HUES64 (cell line): Measurements from ENCODE around the gene TBC1D14.

Experiments used
- H3K27ac ChIP-seq: 2 replicates; pipeline ENCODE4 v1.7.0; 2013; ENCODE audit warnings: low read depth, low read length, inconsistent platforms
- H3K27me3 ChIP-seq: 2 replicates; pipeline ENCODE4 v1.6.1; 2013; ENCODE audit warnings: mild to moderate bottlenecking, low read length; ENCODE audit not compliant: insufficient read depth
- H3K36me3 ChIP-seq: 2 replicates; pipeline ENCODE4 v1.6.1; 2013; ENCODE audit warnings: mild to moderate bottlenecking, low read length; ENCODE audit not compliant: insufficient read depth
- H3K4me1 ChIP-seq: 2 replicates; pipeline ENCODE4 v1.6.1; 2013; ENCODE audit warnings: mild to moderate bottlenecking, low read length, moderate library complexity; ENCODE audit not compliant: insufficient read depth
- H3K4me3 ChIP-seq: 2 replicates; pipeline ENCODE4 v1.5.1; 2013; ENCODE audit warnings: mild to moderate bottlenecking, low read length, moderate library complexity
- H3K9ac ChIP-seq: 2 replicates; pipeline ENCODE4 v1.6.1; 2013; ENCODE audit warnings: mild to moderate bottlenecking, low read depth, low read length
- H3K9me3 ChIP-seq: 2 replicates; pipeline ENCODE4 v1.6.1; 2013; ENCODE audit warnings: low read depth, low read length; ENCODE audit not compliant: insufficient read depth
- WGBS: fragments of 150-250, 120-280 bp; methylation state at CpG from one replicate; pipeline ENCODE4 v1.1.7; 2013; ENCODE audit warnings: missing lambda C conversion rate; 5-methylcytosine and 5-hydroxymethylcytosine counted together

TBC1D14 gene

DNA sequence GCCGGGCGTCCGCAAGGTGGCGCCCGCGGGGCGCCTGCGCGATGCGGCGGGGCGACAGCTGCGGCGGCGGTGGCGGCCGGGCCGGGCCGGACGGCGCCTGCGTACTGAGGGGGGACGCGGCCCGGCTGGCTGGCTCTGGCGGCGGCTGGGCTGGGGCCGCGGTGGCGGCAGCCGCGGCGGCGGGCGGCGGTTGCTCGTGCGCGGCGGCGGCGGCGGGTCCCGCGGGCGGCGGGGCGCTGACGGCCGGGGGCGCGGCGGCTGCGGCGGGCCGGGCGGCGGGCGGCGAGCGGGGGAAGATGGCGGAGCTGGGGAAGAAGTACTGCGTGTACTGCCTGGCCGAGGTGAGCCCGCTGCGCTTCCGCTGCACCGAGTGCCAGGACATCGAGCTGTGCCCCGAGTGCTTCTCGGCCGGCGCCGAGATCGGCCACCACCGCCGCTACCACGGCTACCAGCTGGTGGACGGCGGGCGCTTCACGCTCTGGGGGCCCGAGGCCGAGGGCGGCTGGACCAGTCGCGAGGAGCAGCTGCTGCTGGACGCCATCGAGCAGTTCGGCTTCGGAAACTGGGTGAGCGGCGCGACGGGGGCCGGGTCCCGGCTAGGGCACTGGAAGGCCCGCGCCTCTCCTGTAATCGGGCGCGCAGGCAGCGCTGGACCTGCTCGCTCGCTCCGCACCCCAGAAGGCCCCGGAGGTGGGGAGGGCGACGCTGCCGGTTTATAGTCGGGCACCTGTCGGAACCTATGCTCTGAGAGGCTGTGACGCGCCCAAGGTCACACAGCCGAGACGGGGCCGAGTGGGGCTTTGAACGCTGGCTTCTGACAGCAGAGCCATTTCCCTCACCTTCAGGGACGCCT lies 133.9 kb downstream of the TBC1D14 start, which contains the start of gene TADA2B:
TSS of gene TADA2B (plus strand) at position 89 of the 853 bp plus-strand sequence. CDS start at position 297, 208 bp downstream.
- H3K27me3 ChIP-seq, result peaks cover 32% of the 10 kb centered on the region
- H3K4me3 ChIP-seq, result peak within 1 kb of the TSS; percentile 99
- under 1% methylated on average over 119 of the region's 119 CpGs for WGBS
- H3K9me3 ChIP-seq, result no peaks in the 10 kb centered on the region
- H3K36me3 ChIP-seq, result no peaks in the 10 kb centered on the region
- peak within 1 kb of the TSS; percentile 88 for H3K9ac ChIP-seq
- 0 out of 2 replicates have a peak within 1 kb of the TSS, but pooled peaks have one; percentile 52 for H3K27ac ChIP-seq
- no peaks in the 10 kb centered on the region for H3K4me1 ChIP-seq

DNA sequence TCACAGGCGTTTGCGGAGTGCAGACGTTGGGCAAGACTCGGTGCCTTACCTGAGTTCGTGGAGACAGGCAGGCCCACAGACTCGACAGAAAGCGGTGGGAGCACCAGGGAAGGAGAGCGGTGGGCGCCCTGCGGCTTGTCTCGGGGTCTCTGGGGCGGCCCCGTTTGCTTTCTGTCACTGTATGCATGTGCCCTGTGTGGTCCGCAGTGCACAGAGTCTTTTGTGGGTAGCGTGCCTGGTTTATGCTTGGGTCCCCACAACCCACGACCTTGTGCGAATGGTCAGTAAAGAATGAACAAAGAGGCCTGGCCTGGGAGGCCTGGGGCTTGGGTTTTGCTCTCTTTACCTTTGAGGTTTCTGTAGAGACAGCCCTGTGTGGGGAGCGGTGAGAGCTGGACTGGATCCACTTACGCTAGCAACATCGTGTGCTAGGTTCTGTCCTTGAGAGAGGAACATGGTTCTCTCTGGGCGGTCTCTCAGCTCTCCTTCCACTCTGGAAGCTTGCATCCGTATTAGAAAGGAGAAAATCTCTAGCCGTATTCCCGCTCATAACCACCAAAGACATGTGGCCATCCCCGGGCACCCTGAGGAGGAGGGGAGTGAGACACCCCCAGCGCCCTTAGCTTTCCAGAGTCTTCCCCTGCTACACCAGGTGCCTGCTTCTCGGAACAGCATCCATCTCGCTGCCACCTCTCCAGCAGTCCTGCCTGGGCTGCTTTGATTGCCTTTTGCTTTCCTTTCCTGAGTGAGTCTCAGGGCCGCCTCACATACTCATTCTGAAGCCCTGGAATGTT lies 134.7 kb downstream of the TBC1D14 start:
- Histone ChIP-seq H3K9ac (peak overlapping the region; percentile 88), H3K27ac (no peak overlapping the region), H3K27me3 (peaks cover 32% of the 10 kb centered on the region), H3K9me3 (no peaks in the 10 kb centered on the region), H3K4me1 (no peaks in the 10 kb centered on the region), H3K4me3 (peak overlapping the region; percentile 99), H3K36me3 (no peaks in the 10 kb centered on the region)
- WGBS, result 38% methylated on average over 28 of the region's 29 CpGs

DNA sequence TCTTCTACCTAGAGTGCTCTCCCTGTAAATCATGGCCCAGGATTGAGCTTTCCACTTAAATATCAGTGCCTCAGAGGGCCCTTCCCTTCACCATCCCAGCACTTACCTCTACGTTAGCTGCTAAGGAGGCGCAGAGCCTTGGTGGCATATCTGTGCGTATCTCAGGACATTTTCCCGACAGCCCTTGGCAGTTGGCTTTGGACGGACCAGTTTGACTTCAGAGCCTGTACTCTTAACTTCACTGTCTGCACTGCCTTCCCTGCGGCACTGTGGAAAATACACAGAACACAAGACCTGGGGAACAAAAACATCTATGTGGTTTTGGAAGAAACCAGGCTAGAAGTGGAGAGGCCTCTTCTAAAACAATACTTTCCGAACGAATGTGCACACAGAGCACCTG lies 135.9 kb downstream of the TBC1D14 start:
- WGBS, result 94% methylated on average over 8 of the region's 8 CpGs
- Histone ChIP-seq H3K4me1 (no peaks in the 10 kb centered on the region), H3K9ac (no peak overlapping the region), H3K36me3 (no peaks in the 10 kb centered on the region), H3K27ac (no peak overlapping the region), H3K27me3 (peaks cover 28% of the 10 kb centered on the region), H3K9me3 (no peaks in the 10 kb centered on the region), H3K4me3 (no peak overlapping the region)

DNA sequence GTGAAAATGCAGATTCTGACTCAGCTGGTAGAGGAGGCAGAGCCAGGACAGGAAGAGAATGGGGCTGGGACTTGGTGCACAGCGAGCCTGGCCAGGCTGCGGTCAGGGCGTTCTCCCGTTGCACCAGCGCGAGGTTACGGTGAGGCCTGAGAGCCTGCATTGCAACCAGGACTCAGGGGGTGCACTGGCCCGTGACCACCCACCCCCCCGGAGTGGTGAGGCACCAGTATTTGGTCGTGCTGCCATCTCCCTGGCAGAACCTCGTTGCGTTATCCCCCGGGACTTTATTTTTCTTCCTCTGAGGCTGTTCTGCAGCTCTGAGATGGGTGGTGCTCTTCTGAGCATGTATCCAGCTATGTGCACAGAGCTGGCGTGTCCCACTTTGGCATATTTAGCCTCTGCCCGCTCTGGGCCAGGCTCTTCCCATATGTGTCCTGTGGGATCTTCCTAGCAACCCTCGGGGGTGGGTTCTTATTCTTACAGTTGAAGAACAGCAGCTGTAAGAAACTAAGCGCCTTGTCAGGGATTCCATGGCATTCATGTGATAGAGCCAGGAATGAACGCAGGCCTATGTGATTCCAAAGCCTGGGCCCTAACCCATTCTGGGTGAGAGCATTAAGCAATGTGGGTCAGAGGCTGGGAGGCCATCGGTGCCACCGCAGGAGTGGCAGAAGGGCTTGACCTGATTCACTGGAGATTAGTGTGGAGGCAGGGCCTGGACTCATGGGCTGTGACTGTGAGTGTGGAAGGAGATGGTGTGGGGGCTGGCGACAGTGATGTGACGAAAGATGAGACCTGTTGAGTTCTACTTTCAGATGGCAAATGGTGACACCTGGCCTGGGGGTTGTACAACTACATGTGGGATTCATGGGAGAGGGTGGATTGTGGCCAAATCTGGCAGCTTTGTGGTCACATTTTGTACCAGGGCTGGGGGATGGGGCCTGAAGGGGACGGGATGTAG lies 136.6 kb downstream of the TBC1D14 start:
- H3K4me3 ChIP-seq, result no peak overlapping the region
- 94% methylated on average over 23 of the region's 23 CpGs for WGBS
- H3K9ac ChIP-seq, result no peak overlapping the region
- H3K9me3 ChIP-seq, result no peaks in the 10 kb centered on the region
- peaks cover 21% of the 10 kb centered on the region for H3K27me3 ChIP-seq
- no peak overlapping the region for H3K27ac ChIP-seq
- no peaks in the 10 kb centered on the region for H3K36me3 ChIP-seq
- H3K4me1 ChIP-seq, result no peaks in the 10 kb centered on the region

DNA sequence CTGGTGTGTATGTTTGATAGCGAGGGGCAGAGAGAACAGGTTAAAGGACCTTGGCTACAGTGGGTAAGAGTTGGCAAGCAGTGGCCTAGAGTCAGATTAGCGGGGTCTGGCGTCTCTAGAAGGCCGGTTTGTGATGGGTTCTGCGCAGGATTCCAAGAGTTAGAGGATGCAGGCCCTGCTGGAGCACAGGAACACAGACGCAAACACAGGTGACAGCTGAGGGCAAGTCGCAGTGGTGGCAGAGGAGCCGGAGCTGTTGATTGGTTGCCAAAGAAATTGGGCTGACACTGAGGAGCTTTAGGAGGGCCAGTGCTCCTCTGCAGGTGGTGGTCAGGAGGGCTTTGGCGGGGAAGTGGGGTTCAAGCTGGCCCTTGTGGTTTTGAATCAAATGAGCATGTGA lies 137.3 kb downstream of the TBC1D14 start:
- WGBS, result 90% methylated on average over 9 of the region's 9 CpGs
- Histone ChIP-seq H3K9me3 (no peaks in the 10 kb centered on the region), H3K36me3 (no peaks in the 10 kb centered on the region), H3K27me3 (peaks cover 14% of the 10 kb centered on the region), H3K4me3 (no peak overlapping the region), H3K27ac (no peak overlapping the region), H3K4me1 (no peaks in the 10 kb centered on the region), H3K9ac (no peak overlapping the region)

DNA sequence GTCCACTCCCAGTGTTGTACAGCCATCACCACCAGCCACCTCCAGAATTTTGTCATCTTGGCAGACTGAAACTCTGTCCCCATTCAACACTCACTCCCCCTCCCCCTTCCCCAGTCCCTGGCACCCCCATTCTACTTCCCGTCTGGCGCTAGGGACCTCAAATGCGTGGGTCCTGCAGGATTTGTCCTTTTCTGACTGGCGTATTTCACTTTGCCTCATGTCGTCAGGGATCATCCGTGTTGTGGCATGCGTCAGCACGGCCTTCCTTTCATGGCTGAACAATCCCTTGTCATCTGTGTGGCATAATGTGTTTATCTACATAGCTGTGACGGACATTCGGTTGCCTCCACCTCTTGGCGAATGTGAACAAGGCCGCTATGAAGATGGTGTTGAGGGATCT lies 139.0 kb downstream of the TBC1D14 start:
- WGBS, result 94% methylated on average over 12 of the region's 12 CpGs
- H3K4me1 ChIP-seq, result no peaks in the 10 kb centered on the region
- H3K27me3 ChIP-seq, result peaks cover 9% of the 10 kb centered on the region
- no peaks in the 10 kb centered on the region for H3K9me3 ChIP-seq
- no peak overlapping the region for H3K9ac ChIP-seq
- no peak overlapping the region for H3K27ac ChIP-seq
- H3K36me3 ChIP-seq, result no peaks in the 10 kb centered on the region
- no peak overlapping the region for H3K4me3 ChIP-seq

DNA sequence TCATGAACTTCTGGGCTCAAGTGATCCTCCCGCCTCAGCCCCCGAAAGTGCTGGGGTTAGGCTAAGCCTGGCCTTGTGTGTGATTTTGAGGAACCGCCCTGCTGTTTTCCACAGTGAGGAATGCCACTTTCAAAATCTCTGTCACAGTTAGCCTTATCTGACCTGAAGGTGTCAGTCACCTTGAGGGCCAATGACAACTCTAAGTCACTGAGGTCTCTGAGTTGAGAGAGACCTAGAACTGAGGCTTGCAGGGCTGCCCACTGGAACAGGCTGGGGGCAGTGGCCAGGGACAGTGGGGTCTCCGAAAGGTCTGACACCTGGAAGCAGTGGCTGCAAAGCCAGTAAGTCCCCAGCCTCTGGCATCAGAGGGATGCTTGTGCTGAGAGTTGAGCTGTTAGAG lies 139.7 kb downstream of the TBC1D14 start:
- no peak overlapping the region; the same call in 1 of the 2 replicates for H3K9ac ChIP-seq
- peaks cover 4% of the 10 kb centered on the region; the same call in 1 of the 2 replicates for H3K36me3 ChIP-seq
- no peaks in the 10 kb centered on the region for H3K4me1 ChIP-seq
- H3K27me3 ChIP-seq, result peaks cover 3% of the 10 kb centered on the region
- 98% methylated on average over 4 of the region's 4 CpGs for WGBS
- H3K9me3 ChIP-seq, result no peaks in the 10 kb centered on the region
- no peak overlapping the region for H3K27ac ChIP-seq
- H3K4me3 ChIP-seq, result no peak overlapping the region

DNA sequence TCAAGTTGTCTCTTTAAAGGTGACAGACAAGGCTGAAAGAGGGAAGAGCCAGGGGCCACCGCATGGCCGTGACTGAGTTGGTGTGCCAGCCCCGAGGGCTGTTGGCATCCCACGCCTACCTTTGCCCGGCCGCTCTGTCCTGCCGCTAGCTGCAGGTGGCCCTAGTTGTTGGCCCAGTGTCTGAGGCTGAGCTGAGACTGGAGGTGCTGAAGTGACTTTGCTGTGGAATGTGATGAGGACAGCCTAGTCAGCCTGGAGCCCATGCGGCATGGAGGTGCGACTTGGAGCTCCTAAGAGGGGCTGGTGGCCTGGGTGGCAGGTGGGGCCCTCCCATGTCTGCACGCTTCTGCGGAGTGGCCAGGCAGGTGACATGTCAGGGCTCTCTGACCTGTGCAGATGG lies 140.1 kb downstream of the TBC1D14 start:
- Histone ChIP-seq H3K27ac (no peak overlapping the region), H3K9ac (no peak overlapping the region; the same call in 1 of the 2 replicates), H3K27me3 (no peaks in the 10 kb centered on the region), H3K9me3 (no peaks in the 10 kb centered on the region), H3K4me3 (no peak overlapping the region), H3K36me3 (peaks cover 8% of the 10 kb centered on the region; the same call in 1 of the 2 replicates), H3K4me1 (no peaks in the 10 kb centered on the region)
- 95% methylated on average over 11 of the region's 11 CpGs for WGBS

DNA sequence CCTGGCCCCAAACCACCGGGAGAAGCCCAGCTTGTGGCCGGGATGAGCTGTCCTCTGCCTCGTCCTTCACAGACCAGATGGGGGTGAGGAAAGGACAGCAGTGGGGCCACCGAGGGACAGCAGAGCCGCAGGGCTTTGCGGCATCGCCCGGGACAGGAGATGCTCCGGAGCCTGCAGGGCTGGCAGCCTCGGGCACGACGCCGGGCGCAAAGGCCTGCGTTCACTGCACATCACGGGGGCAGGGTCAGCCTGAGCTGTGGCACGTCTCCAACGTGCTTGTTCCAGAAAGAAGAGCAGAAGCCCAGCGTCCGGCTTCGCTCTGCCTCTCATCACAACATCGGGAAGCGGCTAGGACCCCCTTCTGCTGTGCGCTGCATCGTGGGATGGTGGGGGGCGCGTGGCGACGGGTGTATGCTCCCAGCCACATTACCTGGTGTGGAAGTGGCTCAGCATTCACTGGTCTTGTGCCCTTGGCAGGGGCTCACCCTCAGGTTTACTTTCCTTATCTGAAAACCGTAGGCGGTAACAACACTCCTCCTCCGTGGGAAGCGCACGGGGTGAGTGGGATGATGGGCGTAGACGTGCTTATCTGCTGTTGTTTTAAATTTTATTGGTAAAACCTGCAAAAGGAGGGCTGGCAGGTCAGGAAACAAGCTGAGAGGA lies 141.0 kb downstream of the TBC1D14 start:
- Histone ChIP-seq H3K4me1 (no peaks in the 10 kb centered on the region), H3K4me3 (no peak overlapping the region), H3K9me3 (no peaks in the 10 kb centered on the region), H3K27me3 (no peaks in the 10 kb centered on the region), H3K36me3 (peaks cover 16% of the 10 kb centered on the region; the same call in 1 of the 2 replicates), H3K27ac (no peak overlapping the region), H3K9ac (no peak overlapping the region)
- WGBS, result 95% methylated on average over 36 of the region's 36 CpGs

DNA sequence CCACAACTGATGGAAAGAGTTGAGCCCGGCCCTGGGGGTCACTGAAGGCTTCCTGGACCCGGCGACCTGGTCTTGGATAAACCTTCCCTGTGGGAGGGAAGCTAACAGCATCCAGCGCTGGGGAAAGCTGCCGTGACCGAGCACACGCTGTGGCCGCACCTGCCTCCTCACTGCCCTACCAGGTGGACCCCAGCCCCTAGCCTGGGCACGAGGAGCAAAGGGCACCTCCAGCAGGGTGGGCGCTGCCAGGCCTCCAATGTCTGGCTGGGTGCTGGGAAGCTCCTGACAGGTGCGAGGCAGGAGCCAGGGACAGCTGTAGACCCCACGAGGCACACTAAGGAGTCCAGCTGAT lies 141.5 kb downstream of the TBC1D14 start:
- Histone ChIP-seq H3K36me3 (peaks cover 21% of the 10 kb centered on the region), H3K9me3 (no peaks in the 10 kb centered on the region), H3K27me3 (no peaks in the 10 kb centered on the region), H3K4me1 (no peaks in the 10 kb centered on the region), H3K4me3 (no peak overlapping the region), H3K27ac (no peak overlapping the region), H3K9ac (no peak overlapping the region)
- 91% methylated on average over 12 of the region's 12 CpGs for WGBS
